Measurements from ENCODE around the gene FAM32A. TPM values are rescaled to one million over a fixed set of nuclear protein-coding genes. Genes with fewer than 3 reads are reported as not detected.
A peak's percentile ranks its signal among the peaks of the same experiment; 100 is the strongest.

Gene FAM32A
- total and polyA plus RNA-seq, 2 experiments from 2014 or later = 154 to 209 TPM

- Histone ChIP-seq H3K27me3 (no peaks in the 10 kb centered on the region), H3K4me1 (ENCODE audit: low read depth) (no peaks in the 10 kb centered on the region), H3K9me3 (ENCODE audit: low read depth) (no peaks in the 10 kb centered on the region), H3K4me3 (no peak overlapping the region), H3K27ac (no peak overlapping the region), H3K36me3 (no peaks in the 10 kb centered on the region)
- TF ChIP-seq, protein P1, sequence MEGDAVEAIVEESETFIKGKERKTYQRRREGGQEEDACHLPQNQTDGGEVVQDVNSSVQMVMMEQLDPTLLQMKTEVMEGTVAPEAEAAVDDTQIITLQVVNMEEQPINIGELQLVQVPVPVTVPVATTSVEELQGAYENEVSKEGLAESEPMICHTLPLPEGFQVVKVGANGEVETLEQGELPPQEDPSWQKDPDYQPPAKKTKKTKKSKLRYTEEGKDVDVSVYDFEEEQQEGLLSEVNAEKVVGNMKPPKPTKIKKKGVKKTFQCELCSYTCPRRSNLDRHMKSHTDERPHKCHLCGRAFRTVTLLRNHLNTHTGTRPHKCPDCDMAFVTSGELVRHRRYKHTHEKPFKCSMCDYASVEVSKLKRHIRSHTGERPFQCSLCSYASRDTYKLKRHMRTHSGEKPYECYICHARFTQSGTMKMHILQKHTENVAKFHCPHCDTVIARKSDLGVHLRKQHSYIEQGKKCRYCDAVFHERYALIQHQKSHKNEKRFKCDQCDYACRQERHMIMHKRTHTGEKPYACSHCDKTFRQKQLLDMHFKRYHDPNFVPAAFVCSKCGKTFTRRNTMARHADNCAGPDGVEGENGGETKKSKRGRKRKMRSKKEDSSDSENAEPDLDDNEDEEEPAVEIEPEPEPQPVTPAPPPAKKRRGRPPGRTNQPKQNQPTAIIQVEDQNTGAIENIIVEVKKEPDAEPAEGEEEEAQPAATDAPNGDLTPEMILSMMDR (IDR thresholded peaks at IDR 0.05; ENCODE audit: low read depth, low read length) = no peak
- DNase-seq (ENCODE audit: low read depth in 1 of 2, low spot score in 1 of 2) = no peak
Observed at GRCh38 chr19:16159655-16160054, 25.6 kb upstream of the FAM32A start.

GRCh38 chr19:16160445-16160942, 24.7 kb upstream of the FAM32A start:
- H3K27ac ChIP-seq = no peak overlapping the region
- no peaks in the 10 kb centered on the region for H3K4me1 ChIP-seq (ENCODE audit: low read depth)
- TF ChIP-seq, protein P1 (IDR thresholded peaks at IDR 0.05; ENCODE audit: low read depth, low read length) = no peak
- H3K9me3 ChIP-seq (ENCODE audit: low read depth) = no peaks in the 10 kb centered on the region
- H3K4me3 ChIP-seq = no peak overlapping the region
- DNase-seq (ENCODE audit: low read depth in 1 of 2, low spot score in 1 of 2) = no peak
- H3K27me3 ChIP-seq = no peaks in the 10 kb centered on the region
- H3K36me3 ChIP-seq = no peaks in the 10 kb centered on the region

DNA sequence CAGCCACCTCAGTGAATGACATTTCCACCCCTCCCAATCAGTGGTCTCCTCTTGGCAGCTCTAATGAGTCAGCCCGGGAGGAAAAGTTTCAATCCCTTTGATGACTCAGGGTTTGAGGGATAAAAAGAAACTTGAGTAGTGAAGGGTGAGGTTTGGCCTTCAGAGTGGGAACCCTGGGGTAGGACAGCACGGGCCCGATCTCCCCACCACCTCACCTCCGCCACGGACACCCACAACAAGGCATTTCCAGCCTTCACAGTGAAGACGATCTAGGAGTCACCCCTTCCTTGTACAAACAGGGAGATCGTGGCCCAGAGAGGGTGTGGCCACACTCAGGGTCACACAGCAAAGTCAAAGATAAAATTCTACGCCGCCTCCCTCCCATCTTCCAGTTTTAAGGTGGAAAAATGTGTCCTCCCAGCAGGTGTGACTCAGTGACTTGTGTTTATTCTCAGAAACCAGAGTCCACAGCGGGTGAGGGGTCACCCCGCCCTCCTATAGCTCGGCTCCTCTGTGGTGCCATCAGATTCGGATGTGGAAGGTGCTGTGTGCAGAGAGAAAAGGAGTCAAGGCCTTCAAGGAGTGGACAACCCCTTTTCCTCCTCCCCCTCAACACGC, 24.2 kb upstream of the FAM32A start:
- peak in 1 of 2 donors; percentile 30 for DNase-seq (ENCODE audit: low read depth in 1 of 2, low spot score in 1 of 2)
- Histone ChIP-seq H3K27me3 (no peaks in the 10 kb centered on the region), H3K4me3 (no peak overlapping the region), H3K9me3 (ENCODE audit: low read depth) (no peaks in the 10 kb centered on the region), H3K4me1 (ENCODE audit: low read depth) (no peaks in the 10 kb centered on the region), H3K36me3 (no peaks in the 10 kb centered on the region), H3K27ac (no peak overlapping the region)
- TF ChIP-seq, protein P1 (IDR thresholded peaks at IDR 0.05; ENCODE audit: low read depth, low read length) = no peak

DNA sequence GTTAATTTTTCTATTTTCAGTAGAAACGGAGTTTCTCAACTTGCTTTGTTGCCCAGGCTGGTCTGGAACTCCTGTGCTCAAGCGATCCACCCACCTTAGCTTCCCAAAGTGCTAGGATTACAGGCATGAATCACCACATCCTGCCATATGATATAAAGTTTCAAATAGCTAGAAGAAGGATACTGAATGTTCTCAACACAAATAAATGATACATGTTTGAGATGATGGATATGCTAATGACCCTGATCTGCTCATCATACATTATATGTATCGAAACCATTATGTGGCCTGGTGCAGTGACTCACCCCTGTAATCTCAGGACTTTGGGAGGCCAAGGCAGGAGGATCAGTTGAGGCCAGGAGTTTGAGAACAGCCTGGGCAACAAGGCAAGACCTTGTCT, 23.4 kb upstream of the FAM32A start:
- Histone ChIP-seq H3K36me3 (no peaks in the 10 kb centered on the region), H3K9me3 (ENCODE audit: low read depth) (no peaks in the 10 kb centered on the region), H3K27me3 (no peaks in the 10 kb centered on the region), H3K4me3 (no peak overlapping the region), H3K27ac (no peak overlapping the region), H3K4me1 (ENCODE audit: low read depth) (no peaks in the 10 kb centered on the region)
- TF ChIP-seq, protein P1 (IDR thresholded peaks at IDR 0.05; ENCODE audit: low read depth, low read length) = no peak
- peak in 1 of 2 donors; percentile 43 for DNase-seq (ENCODE audit: low read depth in 1 of 2, low spot score in 1 of 2)

- TF ChIP-seq, protein P1 (IDR thresholded peaks at IDR 0.05; ENCODE audit: low read depth, low read length) = no peak
- no peaks in the 10 kb centered on the region for H3K9me3 ChIP-seq (ENCODE audit: low read depth)
- no peaks in the 10 kb centered on the region for H3K4me1 ChIP-seq (ENCODE audit: low read depth)
- DNase-seq (ENCODE audit: low read depth in 1 of 2, low spot score in 1 of 2) = no peak
- no peaks in the 10 kb centered on the region for H3K36me3 ChIP-seq
- H3K27me3 ChIP-seq = no peaks in the 10 kb centered on the region
- no peak overlapping the region for H3K4me3 ChIP-seq
- H3K27ac ChIP-seq = no peak overlapping the region
Observed at GRCh38 chr19:16164222-16164890, 20.9 kb upstream of the FAM32A start.
